Chondrocyte (in vitro differentiated cells): Measurements from ENCODE around the gene RCOR2. TPM values are rescaled to one million over a fixed set of nuclear protein-coding genes. Genes with fewer than 3 reads are reported as not detected.
A peak's percentile ranks its signal among the peaks of the same experiment; 100 is the strongest.

Experiments used
- DNase-seq: peaks from one replicate; pipeline ENCODE4 v3.0.0; 2021; ENCODE audit warnings: mixed read lengths, low spot score
- H3K27ac Mint-ChIP-seq: one replicate; pipeline ENCODE4 v1.8.0; 2021; ENCODE audit warnings: mild to moderate bottlenecking, moderate library complexity, mixed read lengths; ENCODE audit not compliant: unreplicated experiment
- H3K27me3 Mint-ChIP-seq: 2 replicates; pipeline ENCODE4 v1.8.0; 2021; ENCODE audit warnings: low read depth, mixed read lengths
- H3K36me3 Mint-ChIP-seq: 2 replicates; pipeline ENCODE4 v1.8.0; 2021; ENCODE audit warnings: low read depth, mixed read lengths
- H3K4me1 Mint-ChIP-seq: 2 replicates; pipeline ENCODE4 v1.8.0; 2021; ENCODE audit warnings: low read depth, mild to moderate bottlenecking, mixed read lengths
- H3K4me3 Mint-ChIP-seq: one replicate; pipeline ENCODE4 v1.8.0; 2021; ENCODE audit warnings: mild to moderate bottlenecking, moderate library complexity, mixed read lengths; ENCODE audit not compliant: unreplicated experiment
- H3K9me3 Mint-ChIP-seq: 2 replicates; pipeline ENCODE4 v1.8.0; 2021; ENCODE audit warnings: low read depth, mixed read lengths
- CTCF ChIP-seq: fragments of 200-600 bp; sonication (generic); IDR thresholded peaks from 2 replicates; pipeline ENCODE4 v1.5.0; 2021; ENCODE audit warnings: antibody characterized with exemption, mild to moderate bottlenecking, moderate library complexity
- total RNA-seq: library from RNA; stranded (reverse); gene quantifications from 3 replicates; pipeline ENCODE4 v1.2.1, GENCODE V29; 2021

The RCOR2 gene
- total RNA-seq, 1 donor from 2014 or later, result 2.7 TPM

- no peak overlapping the region for H3K27ac Mint-ChIP-seq
Observed at GRCh38 chr11:63889344-63889743, 27.6 kb downstream of the RCOR2 start.

GRCh38 chr11:63888170-63889086 is 28.5 kb downstream of the RCOR2 start:
- Mint-ChIP-seq H3K36me3 (peaks cover 2% of the 10 kb centered on the region), H3K27me3 (no peaks in the 10 kb centered on the region), H3K9me3 (peaks cover 2% of the 10 kb centered on the region), H3K4me1 (peaks cover 22% of the 10 kb centered on the region), H3K4me3 (no peak overlapping the region), H3K27ac (peak overlapping the region; percentile 49)
- TF ChIP-seq CTCF, result no peak
- DNase-seq, result no peak

More at GRCh38 chr11:63889344-63889743, 27.6 kb downstream of the RCOR2 start:
- Mint-ChIP-seq H3K27me3 (no peaks in the 10 kb centered on the region), H3K4me3 (no peak overlapping the region), H3K9me3 (peaks cover 2% of the 10 kb centered on the region), H3K36me3 (peaks cover 2% of the 10 kb centered on the region), H3K4me1 (peaks cover 22% of the 10 kb centered on the region)
- DNase-seq, result no peak
- TF ChIP-seq CTCF, result no peak

GRCh38 chr11:63887386-63887999 is 29.5 kb downstream of the RCOR2 start:
- DNase-seq, result no peak
- Mint-ChIP-seq H3K36me3 (no peaks in the 10 kb centered on the region), H3K4me1 (peaks cover 28% of the 10 kb centered on the region), H3K27ac (peak overlapping the region; percentile 83), H3K4me3 (no peak overlapping the region), H3K9me3 (no peaks in the 10 kb centered on the region), H3K27me3 (no peaks in the 10 kb centered on the region)
- TF ChIP-seq CTCF, result no peak

- no peak overlapping the region for H3K27ac Mint-ChIP-seq
- H3K27me3 Mint-ChIP-seq, result no peaks in the 10 kb centered on the region
- no peak for TF ChIP-seq CTCF
- H3K36me3 Mint-ChIP-seq, result no peaks in the 10 kb centered on the region
- no peaks in the 10 kb centered on the region for H3K9me3 Mint-ChIP-seq
- no peak for DNase-seq
- no peak overlapping the region for H3K4me3 Mint-ChIP-seq
- peaks cover 45% of the 10 kb centered on the region for H3K4me1 Mint-ChIP-seq
Observed at GRCh38 chr11:63884196-63884932, 32.6 kb downstream of the RCOR2 start.

- Mint-ChIP-seq H3K27ac (no peak overlapping the region), H3K4me1 (peaks cover 49% of the 10 kb centered on the region)
- no peak for DNase-seq
Observed at GRCh38 chr11:63883791-63884190, 33.2 kb downstream of the RCOR2 start.

More at GRCh38 chr11:63883791-63884190, 33.2 kb downstream of the RCOR2 start:
- no peaks in the 10 kb centered on the region for H3K36me3 Mint-ChIP-seq
- TF ChIP-seq CTCF, result no peak
- no peaks in the 10 kb centered on the region for H3K9me3 Mint-ChIP-seq
- no peaks in the 10 kb centered on the region for H3K27me3 Mint-ChIP-seq
- H3K4me3 Mint-ChIP-seq, result no peak overlapping the region
